ENCODE results near the gene ARID1B. TPM values are rescaled to one million over a fixed set of nuclear protein-coding genes. Genes with fewer than 3 reads are reported as not detected.

The ARID1B gene
- total and polyA plus RNA-seq, 2 experiments from 2014 or later, result 32.9 to 67.0 TPM

- H4K20me1 ChIP-seq (ENCODE audit: insufficient read depth, poor library complexity, severe bottlenecking), result peaks cover 20% of the 10 kb centered on the region
- peaks cover 20% of the 10 kb centered on the region for H3K4me1 ChIP-seq (ENCODE audit: insufficient read depth)
- H3K9me3 ChIP-seq (ENCODE audit: low read depth), result no peaks in the 10 kb centered on the region
- 45% methylated on average over 4 of the region's 4 CpGs for WGBS (ENCODE audit: low lambda C conversion rate, missing lambda C conversion rate)
- no peaks in the 10 kb centered on the region for H3K36me3 ChIP-seq (replicated peaks; ENCODE audit: insufficient read depth, low read depth)
- no peaks in the 10 kb centered on the region for H3K9me2 ChIP-seq (replicated peaks; ENCODE audit: insufficient read depth)
- H3K79me2 ChIP-seq, result peaks cover 78% of the 10 kb centered on the region
- peak overlapping the region; percentile 100 for H3K27ac ChIP-seq
- peak overlapping the region; percentile 66 for H2AFZ ChIP-seq
- peak; percentile 14 for DNase-seq (ENCODE audit: low spot score)
- TF ChIP-seq CTCF (IDR thresholded peaks at IDR 0.05; ENCODE audit: poor library complexity) (no peak), EZH2phosphoT487 (IDR thresholded peaks at IDR 0.05; ENCODE audit: low read depth, severe bottlenecking, unreplicated experiment) (no peak), EZH2 (IDR thresholded peaks at IDR 0.05; ENCODE audit: borderline replicate concordance) (no peak)
- peak overlapping the region; percentile 87 for H3K4me3 ChIP-seq
- no peaks in the 10 kb centered on the region for H3K27me3 ChIP-seq
- H3K4me2 ChIP-seq, result peak overlapping the region; percentile 93
Observed at GRCh38 chr6:157020398-157020797, 243.2 kb downstream of the ARID1B start.

- peak; percentile 68 for DNase-seq (ENCODE audit: low spot score)
- H4K20me1 ChIP-seq (ENCODE audit: insufficient read depth, poor library complexity, severe bottlenecking), result peaks cover 19% of the 10 kb centered on the region
- peak overlapping the region; percentile 66 for H2AFZ ChIP-seq
- H3K9me3 ChIP-seq (ENCODE audit: low read depth), result no peaks in the 10 kb centered on the region
- H3K27ac ChIP-seq, result peak overlapping the region; percentile 100
- under 1% methylated on average over 35 of the region's 40 CpGs for WGBS (ENCODE audit: low lambda C conversion rate, missing lambda C conversion rate)
- H3K27me3 ChIP-seq, result no peaks in the 10 kb centered on the region
- TF ChIP-seq CTCF (IDR thresholded peaks at IDR 0.05; ENCODE audit: poor library complexity) (no peak), EZH2phosphoT487 (IDR thresholded peaks at IDR 0.05; ENCODE audit: low read depth, severe bottlenecking, unreplicated experiment) (no peak), EZH2 (IDR thresholded peaks at IDR 0.05; ENCODE audit: borderline replicate concordance) (no peak)
- H3K4me1 ChIP-seq (ENCODE audit: insufficient read depth), result peaks cover 20% of the 10 kb centered on the region
- H3K4me3 ChIP-seq, result peak overlapping the region; percentile 87
- no peaks in the 10 kb centered on the region for H3K9me2 ChIP-seq (replicated peaks; ENCODE audit: insufficient read depth)
- no peaks in the 10 kb centered on the region for H3K36me3 ChIP-seq (replicated peaks; ENCODE audit: insufficient read depth, low read depth)
- H3K79me2 ChIP-seq, result peaks cover 78% of the 10 kb centered on the region
- H3K4me2 ChIP-seq, result peak overlapping the region; percentile 93
Observed at GRCh38 chr6:157020881-157021343, 243.7 kb downstream of the ARID1B start.

GRCh38 chr6:157021344-157021992, 244.3 kb downstream of the ARID1B start:
- Histone ChIP-seq H3K9me2 (replicated peaks; ENCODE audit: insufficient read depth) (no peaks in the 10 kb centered on the region), H3K4me3 (peak overlapping the region; percentile 87), H3K27me3 (no peaks in the 10 kb centered on the region), H3K9me3 (ENCODE audit: low read depth) (no peaks in the 10 kb centered on the region), H3K4me1 (ENCODE audit: insufficient read depth) (peaks cover 20% of the 10 kb centered on the region), H3K36me3 (replicated peaks; ENCODE audit: insufficient read depth, low read depth) (no peaks in the 10 kb centered on the region), H4K20me1 (ENCODE audit: insufficient read depth, poor library complexity, severe bottlenecking) (peaks cover 19% of the 10 kb centered on the region), H2AFZ (peak overlapping the region; percentile 95), H3K4me2 (peak overlapping the region; percentile 93), H3K27ac (peak overlapping the region; percentile 100), H3K79me2 (peaks cover 78% of the 10 kb centered on the region)
- 2% methylated on average over 61 of the region's 84 CpGs for WGBS (ENCODE audit: low lambda C conversion rate, missing lambda C conversion rate)
- peak; percentile 24 for TF ChIP-seq CTCF (IDR thresholded peaks at IDR 0.05; ENCODE audit: poor library complexity)
- TF ChIP-seq EZH2phosphoT487 (IDR thresholded peaks at IDR 0.05; ENCODE audit: low read depth, severe bottlenecking, unreplicated experiment), result no peak
- peak; percentile 94 for DNase-seq (ENCODE audit: low spot score)
